HFFc6 (cell line): ENCODE data around the gene GRB10. TPM values are rescaled to one million over a fixed set of nuclear protein-coding genes. Genes with fewer than 3 reads are reported as not detected.
"Not testable (repeated sequence)": the region's sequence is repeated elsewhere in the genome, so short reads cannot be mapped to it uniquely, and the experiment has no call there.

Source experiments
- DNase-seq: peaks from one replicate; pipeline ENCODE4 v3.0.0-alpha.2; 2018
- H3K27ac Mint-ChIP-seq: 2 replicates; pipeline ENCODE4 v1.8.0; 2020; ENCODE audit warnings: mild to moderate bottlenecking, mixed read lengths
- H3K27me3 Mint-ChIP-seq: 2 replicates; pipeline ENCODE4 v1.8.0; 2021; ENCODE audit warnings: mild to moderate bottlenecking, moderate library complexity, mixed read lengths; ENCODE audit not compliant: insufficient read depth
- H3K36me3 Mint-ChIP-seq: 2 replicates; pipeline ENCODE4 v1.8.0; 2021; ENCODE audit warnings: low read depth, mixed read lengths
- H3K4me1 Mint-ChIP-seq: 2 replicates; pipeline ENCODE4 v1.8.0; 2020; ENCODE audit warnings: low read depth, mixed read lengths
- H3K4me3 Mint-ChIP-seq: 2 replicates; pipeline ENCODE4 v1.8.0; 2020; ENCODE audit warnings: mild to moderate bottlenecking, moderate library complexity, mixed read lengths
- H3K9me3 Mint-ChIP-seq: 2 replicates; pipeline ENCODE4 v1.8.0; 2020; ENCODE audit warnings: mild to moderate bottlenecking, mixed read lengths
- total RNA-seq, 6 experiments: library from RNA; stranded (reverse); fragmentation: NEBNext Ultra II Directional; extraction: Animal tissue kit (Norgen Biotek cat#: 25700); gene quantifications; 2 replicates in 1 of 6; 3 replicates in 5 of 6; pipeline ENCODE4 v1.2.3, GENCODE V29; 2021
- TF ChIP-seq, protein P1 (sequence below): fragments of 200-600 bp; sonication (generic); IDR thresholded peaks from 2 replicates; pipeline ENCODE4 v1.5.0; 2021; ENCODE audit warnings: antibody characterized with exemption, mild to moderate bottlenecking

Gene GRB10
- total RNA-seq, 6 experiments from 2014 or later = 13.6 to 17.8 (median 14.8) TPM

DNA sequence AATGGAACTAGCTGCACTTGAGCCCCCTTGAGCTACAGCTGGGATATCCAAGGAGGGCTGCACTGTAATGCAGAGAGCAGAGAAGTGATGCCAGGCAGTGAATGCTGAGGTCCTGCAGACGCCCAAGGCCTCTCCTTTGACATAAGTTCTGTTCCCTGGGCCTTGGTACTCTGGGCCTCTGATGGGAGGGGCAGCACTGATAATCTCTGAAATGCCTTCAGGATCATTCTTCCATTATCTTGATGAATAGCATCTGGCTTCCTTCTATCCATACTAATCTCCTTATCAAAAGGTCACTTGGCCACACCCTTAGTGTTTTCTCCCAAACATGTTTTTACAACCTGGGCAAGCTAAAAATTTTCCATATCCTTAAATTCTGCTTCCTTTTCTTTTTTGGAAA, 6.9 kb downstream of the GRB10 start:
- H3K27ac Mint-ChIP-seq = no peak overlapping the region

GRCh38 chr7:50775231-50775630, 7.5 kb downstream of the GRB10 start:
- Mint-ChIP-seq H3K4me3 (no peak overlapping the region), H3K27ac (no peak overlapping the region), H3K36me3 (peaks cover 17% of the 10 kb centered on the region; the same call in 1 of the 2 replicates), H3K4me1 (no peaks in the 10 kb centered on the region; the same call in 1 of the 2 replicates), H3K27me3 (no peaks in the 10 kb centered on the region; the same call in 1 of the 2 replicates), H3K9me3 (no peaks in the 10 kb centered on the region; the same call in 1 of the 2 replicates)
- no peak for DNase-seq
- TF ChIP-seq, protein P1, sequence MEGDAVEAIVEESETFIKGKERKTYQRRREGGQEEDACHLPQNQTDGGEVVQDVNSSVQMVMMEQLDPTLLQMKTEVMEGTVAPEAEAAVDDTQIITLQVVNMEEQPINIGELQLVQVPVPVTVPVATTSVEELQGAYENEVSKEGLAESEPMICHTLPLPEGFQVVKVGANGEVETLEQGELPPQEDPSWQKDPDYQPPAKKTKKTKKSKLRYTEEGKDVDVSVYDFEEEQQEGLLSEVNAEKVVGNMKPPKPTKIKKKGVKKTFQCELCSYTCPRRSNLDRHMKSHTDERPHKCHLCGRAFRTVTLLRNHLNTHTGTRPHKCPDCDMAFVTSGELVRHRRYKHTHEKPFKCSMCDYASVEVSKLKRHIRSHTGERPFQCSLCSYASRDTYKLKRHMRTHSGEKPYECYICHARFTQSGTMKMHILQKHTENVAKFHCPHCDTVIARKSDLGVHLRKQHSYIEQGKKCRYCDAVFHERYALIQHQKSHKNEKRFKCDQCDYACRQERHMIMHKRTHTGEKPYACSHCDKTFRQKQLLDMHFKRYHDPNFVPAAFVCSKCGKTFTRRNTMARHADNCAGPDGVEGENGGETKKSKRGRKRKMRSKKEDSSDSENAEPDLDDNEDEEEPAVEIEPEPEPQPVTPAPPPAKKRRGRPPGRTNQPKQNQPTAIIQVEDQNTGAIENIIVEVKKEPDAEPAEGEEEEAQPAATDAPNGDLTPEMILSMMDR = no peak

More for the DNA sequence above, 6.9 kb downstream of the GRB10 start:
- no peak overlapping the region for H3K4me3 Mint-ChIP-seq
- TF ChIP-seq, protein P1 = no peak
- no peaks in the 10 kb centered on the region; the same call in 1 of the 2 replicates for H3K4me1 Mint-ChIP-seq
- no peak for DNase-seq
- no peaks in the 10 kb centered on the region; the same call in 1 of the 2 replicates for H3K9me3 Mint-ChIP-seq
- peaks cover 17% of the 10 kb centered on the region; the same call in 1 of the 2 replicates for H3K36me3 Mint-ChIP-seq
- H3K27me3 Mint-ChIP-seq = no peaks in the 10 kb centered on the region

- no peak for DNase-seq
- H3K27me3 Mint-ChIP-seq = no peaks in the 10 kb centered on the region; the same call in 1 of the 2 replicates
- no peak overlapping the region for H3K27ac Mint-ChIP-seq
- TF ChIP-seq, protein P1 = no peak
- H3K4me3 Mint-ChIP-seq = no peak overlapping the region
- H3K9me3 Mint-ChIP-seq = no peaks in the 10 kb centered on the region; the same call in 1 of the 2 replicates
- H3K4me1 Mint-ChIP-seq = no peaks in the 10 kb centered on the region; the same call in 1 of the 2 replicates
- peaks cover 17% of the 10 kb centered on the region; the same call in 1 of the 2 replicates for H3K36me3 Mint-ChIP-seq
Observed at GRCh38 chr7:50774319-50774718, 8.4 kb downstream of the GRB10 start.

DNA sequence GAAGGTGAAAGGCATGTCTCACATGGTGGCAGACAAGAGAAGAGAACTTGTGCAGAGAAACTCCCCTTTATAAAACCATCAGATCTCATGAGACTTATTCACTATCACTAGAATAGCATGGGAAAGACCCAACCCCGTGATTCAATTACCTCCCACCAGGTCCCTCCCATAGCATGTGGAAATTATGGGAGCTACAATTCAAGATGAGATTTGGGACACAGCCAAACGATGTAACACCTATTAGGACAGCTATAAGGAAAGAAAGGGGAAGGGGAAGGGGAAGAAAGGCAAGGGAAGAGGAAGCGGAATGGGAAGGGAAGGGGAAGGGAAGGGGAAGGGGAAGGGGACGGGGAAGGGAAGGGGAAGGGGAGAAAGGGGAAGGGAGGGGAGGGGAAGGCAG, 9.6 kb downstream of the GRB10 start:
- DNase-seq, H3K4me1 Mint-ChIP-seq, H3K27ac Mint-ChIP-seq, H3K4me3 Mint-ChIP-seq, H3K9me3 Mint-ChIP-seq, H3K27me3 Mint-ChIP-seq: not testable (repeated sequence)
- peaks cover 16% of the 10 kb centered on the region; the same call in 1 of the 2 replicates for H3K36me3 Mint-ChIP-seq

DNA sequence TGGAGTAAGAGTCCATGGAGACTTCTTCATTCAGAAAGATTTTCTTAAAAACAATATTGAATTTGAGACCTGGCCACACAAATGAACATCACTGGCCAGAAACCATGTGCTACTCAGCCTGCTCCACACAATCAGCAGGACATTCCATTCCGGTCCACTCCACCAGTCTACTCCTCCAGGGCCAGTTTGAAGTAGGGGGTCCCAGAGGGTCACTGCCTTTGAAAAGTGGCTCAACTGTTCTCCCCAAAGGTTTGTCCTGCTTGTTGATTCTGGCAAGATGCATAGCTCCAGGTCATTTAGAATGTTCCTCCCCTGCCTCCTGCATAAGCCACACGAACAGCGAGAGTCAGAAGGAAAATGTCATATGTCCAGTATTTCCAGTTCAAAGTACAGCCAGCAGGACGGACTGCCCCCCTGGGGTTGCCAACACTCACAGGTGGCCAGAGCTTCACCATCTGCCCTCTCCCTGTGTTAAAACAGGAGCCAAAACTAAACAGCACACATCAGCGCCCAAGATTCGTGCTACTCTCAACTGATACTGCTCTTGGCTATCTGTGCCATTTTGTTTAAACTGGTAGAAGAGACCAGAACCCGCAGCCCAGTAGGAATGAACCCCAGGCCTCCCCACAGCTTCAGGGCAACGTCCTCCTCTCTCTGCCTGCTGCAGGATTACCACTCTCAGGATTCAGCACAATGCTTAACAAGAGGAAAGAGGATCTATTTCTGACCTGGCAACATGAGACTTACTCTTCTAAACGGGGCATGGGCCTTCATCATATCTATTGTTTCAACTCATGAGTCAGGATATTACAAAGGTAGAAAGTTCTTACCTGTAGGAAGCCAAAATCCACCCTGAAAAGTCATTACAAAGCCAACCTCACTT, 11.3 kb downstream of the GRB10 start:
- no peak overlapping the region for H3K4me3 Mint-ChIP-seq
- H3K27ac Mint-ChIP-seq = no peak overlapping the region
- peaks cover 12% of the 10 kb centered on the region; the same call in 1 of the 2 replicates for H3K36me3 Mint-ChIP-seq
- DNase-seq = no peak
- no peaks in the 10 kb centered on the region; the same call in 1 of the 2 replicates for H3K27me3 Mint-ChIP-seq
- H3K4me1 Mint-ChIP-seq = no peaks in the 10 kb centered on the region; the same call in 1 of the 2 replicates
- TF ChIP-seq, protein P1 = no peak
- no peaks in the 10 kb centered on the region; the same call in 1 of the 2 replicates for H3K9me3 Mint-ChIP-seq
